NOMO-1 treated with DMSO at 0.1 percent for 48 hours (cell line): ENCODE data around the gene HDGFL2.

Experiments used
- DNase-seq: peaks from one replicate; lab custom pipeline; 2025; ENCODE audit not compliant: unreplicated experiment; lab: John Stamatoyannopoulos, UW

The HDGFL2 gene

DNA sequence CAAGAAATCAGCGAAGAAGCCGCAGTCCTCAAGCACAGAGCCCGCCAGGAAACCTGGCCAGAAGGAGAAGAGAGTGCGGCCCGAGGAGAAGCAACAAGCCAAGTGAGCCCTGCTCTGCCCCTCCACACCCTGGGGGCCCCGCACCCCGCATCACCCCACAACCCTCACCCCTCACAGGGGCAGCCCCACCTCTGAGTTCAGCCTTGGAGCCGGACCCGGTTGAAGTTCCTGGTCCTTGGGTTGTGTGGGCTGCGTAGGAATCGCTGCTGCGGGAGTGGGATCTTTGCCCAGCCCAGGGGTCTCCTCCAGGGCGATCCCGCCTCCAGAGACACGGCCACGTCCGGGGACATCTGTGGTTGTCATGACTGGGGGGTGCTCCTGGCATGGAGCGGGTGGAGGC, 24.2 kb downstream of the HDGFL2 start:
- no peak for DNase-seq

DNA sequence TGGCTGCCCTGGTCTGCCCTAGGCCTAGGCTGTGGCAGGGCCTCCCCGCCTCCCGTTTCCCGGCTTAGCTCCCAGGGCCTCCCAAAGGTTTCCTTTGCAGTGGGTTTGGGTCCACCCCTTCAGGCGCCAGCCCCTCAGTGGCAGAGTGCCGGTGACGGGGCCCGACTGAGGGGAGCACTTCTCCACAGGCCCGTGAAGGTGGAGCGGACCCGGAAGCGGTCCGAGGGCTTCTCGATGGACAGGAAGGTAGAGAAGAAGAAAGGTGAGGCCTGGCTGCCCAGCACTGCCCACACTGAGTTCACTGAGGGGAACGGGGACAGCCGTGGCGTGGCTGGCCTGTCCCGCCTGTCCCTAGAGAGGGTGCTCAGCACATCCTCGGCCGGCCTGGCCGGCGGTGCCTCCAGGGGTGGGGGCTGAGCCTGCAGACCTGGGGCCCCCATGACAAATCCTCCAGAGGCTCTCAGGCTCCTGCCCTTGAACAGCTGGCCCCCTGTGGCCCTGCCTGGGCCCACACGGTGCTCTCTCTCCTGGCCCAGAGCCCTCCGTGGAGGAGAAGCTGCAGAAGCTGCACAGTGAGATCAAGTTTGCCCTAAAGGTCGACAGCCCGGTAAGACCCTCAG, 25.8 kb downstream of the HDGFL2 start:
- DNase-seq: no peak

DNA sequence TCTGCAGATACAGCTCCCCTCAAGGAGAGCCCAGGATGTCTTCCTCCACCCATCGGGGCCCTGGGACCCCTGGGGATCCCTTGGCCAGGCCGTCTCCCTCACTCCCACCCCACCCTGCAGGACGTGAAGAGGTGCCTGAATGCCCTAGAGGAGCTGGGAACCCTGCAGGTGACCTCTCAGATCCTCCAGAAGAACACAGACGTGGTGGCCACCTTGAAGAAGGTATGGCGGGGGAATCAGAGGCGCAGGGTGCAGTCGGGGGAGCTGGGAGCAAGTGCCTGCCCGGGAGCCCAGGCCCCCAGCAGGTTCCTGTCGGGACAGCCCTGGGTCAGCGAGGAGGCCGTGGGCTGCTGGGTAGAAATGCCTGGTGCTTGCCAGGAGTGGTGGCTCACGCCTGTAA, 26.6 kb downstream of the HDGFL2 start:
- no peak for DNase-seq

DNA sequence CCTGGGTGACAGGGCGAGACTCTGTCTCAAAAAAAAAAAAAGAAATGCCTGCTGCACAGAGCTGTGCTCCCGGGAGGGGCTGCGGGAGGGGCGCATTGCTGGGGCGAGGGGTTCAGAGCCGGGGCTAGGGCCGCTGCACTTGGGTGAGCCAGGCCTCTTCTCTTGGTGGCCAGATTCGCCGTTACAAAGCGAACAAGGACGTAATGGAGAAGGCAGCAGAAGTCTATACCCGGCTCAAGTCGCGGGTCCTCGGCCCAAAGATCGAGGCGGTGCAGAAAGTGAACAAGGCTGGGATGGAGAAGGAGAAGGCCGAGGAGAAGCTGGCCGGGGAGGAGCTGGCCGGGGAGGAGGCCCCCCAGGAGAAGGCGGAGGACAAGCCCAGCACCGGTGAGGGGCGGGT, 27.2 kb downstream of the HDGFL2 start:
- DNase-seq: no peak

DNA sequence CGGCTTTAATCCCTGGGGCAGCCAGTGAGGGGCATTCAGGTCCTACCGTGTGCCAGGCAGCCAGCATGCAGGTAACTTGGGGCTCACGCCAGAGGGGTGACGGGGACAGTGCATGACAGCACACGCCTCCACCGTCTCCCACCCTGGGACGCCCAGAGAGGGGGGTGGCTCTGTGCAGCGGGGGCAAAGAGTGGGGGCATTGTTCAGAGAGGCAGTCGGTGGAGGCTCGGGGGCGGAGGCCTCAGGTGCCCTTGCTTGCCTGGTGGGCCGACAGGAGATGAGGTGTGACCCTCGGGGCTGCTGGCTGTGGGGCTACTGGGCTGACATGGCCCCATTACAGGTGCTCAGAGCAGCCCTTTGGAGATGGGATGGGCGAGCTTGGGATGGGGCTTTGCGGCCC, 27.8 kb downstream of the HDGFL2 start:
- DNase-seq: no peak

DNA sequence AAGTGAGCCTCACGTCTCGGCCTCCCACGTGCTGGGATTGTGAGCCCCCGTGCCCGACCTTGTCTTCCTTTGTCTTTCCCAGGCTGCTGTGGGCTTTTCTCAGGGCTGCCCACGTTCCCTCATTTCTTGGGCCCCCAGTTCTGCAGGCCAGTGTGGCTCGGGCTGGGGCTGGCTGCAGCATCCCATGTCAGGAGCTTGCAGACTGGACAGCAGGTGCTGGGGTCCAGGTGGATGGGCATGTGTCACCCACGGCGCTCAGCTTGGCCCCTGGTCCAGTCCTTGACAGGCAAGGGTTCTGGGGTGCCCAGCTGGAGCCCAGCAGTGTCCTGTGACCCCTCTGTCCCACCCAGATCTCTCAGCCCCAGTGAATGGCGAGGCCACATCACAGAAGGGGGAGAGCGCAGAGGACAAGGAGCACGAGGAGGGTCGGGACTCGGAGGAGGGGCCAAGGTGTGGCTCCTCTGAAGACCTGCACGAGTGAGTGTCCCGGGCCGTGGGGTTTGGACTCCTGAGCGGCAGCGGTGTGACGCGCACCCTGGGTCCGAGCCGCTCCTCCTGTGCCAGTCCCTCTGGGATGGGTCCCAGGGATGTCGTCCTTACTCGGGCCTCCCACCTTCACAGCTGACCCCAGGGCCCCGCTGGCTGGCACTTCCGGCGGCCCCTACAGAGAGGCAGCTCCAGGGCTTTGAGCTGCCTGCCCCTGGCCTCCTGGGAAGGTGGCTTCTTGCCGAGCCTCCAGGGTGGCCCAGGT, 28.9 kb downstream of the HDGFL2 start:
- no peak for DNase-seq

DNA sequence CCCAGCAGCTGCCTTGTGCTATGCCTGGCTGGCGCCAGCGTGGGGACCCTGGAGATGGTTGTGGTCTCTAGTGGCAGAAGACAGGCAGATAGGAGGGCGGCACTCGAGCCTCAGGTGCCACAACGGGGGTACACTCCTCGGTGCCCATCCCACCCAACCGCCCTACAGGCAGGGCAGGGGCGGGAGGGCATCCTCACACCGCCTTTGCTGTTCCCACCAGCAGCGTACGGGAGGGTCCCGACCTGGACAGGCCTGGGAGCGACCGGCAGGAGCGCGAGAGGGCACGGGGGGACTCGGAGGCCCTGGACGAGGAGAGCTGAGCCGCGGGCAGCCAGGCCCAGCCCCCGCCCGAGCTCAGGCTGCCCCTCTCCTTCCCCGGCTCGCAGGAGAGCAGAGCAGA, 29.6 kb downstream of the HDGFL2 start:
- no peak for DNase-seq

DNA sequence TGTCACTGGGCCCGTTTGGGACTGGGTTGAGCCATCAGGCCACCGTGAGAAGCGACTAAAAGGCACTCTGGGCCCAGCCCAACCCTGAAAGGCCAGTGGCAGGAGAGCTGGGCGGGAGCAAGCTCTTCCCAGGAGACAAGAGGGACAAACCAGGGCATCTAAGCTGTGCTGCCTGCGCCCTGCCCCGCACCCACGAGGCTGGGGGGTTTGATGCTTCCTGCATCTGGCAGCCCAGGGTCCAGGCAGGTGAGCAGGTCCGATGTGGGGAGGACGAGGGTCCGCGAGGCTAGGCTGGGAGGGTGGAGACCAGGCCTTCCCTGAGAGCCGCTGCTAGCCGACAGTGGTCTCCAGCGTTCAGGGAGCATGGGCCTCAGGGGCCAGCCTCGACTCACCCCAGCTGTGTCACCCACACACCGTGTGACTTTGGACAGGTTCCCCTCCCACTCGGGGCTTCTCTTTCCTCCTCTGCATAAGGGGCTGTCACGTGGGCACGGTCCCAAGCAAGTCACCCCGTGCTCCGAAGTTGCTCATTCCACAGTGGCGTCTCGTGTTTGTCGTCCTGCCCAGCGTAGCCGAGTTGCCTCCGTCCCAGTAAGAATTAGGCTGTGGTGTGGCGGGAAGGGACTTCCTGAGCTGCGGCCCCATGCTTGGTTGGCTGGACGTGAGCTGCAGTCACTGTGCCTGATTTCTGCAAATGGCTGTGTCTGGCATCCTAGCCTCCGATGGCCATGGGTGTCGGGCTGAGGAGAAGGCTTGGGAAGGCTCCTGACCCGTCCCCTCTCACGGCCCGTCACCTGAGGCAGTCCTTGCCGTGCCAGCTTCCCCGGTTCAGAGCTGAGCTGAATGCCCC, 30.4 kb downstream of the HDGFL2 start:
- no peak for DNase-seq

DNA sequence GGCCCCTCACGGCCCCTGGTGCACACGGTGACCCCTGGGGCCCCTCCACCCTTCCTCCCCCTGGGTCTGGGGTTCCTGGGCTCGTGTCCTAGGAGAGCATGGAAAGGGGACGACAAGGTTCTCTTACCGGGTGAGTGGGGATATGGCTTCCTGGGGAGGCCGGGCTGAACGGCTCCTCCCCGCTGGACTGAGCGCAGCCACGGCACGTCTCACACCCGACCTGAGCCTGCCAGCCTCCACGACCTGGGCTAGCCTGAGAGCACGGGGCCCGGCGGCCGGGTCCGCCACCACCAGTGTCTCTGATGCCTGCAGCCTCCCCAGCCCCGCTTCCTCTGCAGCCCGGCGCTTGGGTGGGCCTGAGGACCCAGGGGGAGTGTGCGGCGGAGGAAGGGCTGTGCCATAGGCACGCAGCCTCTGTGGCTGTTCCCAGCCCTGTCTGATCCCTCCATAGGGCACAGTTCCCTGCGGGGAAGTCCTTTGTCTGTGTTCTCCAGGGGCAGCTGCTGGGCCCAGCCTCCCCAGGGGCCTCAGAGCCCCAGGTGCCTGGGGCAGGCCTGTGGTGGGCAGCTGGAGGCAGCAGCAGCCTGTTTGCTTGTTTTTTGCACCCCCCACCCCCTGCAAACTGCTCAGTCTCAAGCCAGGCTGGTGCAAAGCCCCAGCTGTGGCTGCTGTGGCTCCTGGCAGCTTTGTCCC, 31.2 kb downstream of the HDGFL2 start:
- no peak for DNase-seq

DNA sequence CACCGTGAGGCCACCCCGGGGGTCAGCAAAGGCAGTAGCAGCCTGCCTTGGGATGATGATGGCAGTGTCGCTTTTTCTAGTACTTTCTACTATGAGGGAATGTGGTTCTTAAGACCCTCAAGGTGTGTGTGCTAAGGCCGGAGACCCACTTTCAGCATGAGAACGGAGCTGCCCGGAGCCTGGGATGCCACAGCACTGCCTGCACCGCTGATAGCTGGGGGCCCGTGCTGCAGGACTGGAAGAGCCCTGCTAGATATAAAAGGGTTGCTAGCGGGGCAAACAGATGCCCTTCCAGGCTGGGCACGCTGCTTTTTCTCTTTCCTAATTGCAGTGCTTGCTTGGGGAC, 31.7 kb downstream of the HDGFL2 start:
- no peak for DNase-seq

DNA sequence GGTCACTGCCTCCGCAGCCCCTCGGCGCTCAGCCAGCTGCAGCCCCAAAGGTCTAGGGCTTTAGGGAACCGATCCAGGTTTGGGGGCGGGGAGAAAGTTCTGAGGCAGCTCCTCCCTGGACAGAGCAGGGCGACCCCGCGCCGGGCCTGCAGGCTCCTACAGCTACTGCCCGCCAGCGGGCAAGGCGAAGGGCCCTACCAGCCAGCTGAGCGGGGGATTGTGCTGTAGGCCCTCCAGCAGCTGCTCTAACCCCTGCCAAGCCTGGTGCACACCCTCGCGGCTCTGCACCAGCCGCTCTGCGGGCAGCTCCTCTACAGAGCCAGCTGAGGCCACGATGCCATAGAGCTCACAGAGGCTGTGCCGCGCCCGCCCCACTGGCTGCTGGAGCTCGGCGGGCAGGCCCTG, 32.2 kb downstream of the HDGFL2 start:
- DNase-seq: no peak

DNA sequence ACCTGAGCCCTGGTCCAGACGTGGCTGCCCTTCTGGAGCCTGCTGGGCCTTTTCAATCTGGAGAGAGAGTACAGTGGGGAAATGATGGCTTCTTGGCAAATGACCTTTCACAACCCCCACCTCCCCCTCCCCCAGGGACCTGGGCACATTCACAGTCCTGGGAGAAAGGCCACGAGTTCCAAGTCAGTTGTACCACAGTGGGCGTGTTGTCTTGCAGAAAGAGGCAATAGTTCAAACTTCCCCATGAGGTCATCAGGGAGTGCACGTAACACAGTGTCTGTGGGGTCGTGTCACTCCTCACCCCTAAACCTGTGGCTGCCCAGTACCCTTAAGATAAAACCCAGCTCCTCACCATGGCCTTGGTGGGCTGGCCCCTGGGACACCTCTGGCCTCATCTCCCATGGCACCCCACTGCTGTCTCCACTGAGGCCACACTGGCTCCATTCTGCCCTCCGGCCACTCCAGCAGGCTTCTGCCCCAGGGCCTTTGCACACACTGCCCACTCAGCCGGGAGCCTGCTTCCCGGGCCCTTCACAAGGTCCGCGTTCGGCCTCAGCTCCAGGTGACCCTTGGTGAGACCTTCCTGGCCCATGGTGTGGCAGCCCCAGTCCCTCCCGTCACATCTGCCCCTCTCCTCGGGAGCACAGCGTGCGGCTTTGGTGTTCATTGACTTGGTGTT, 32.9 kb downstream of the HDGFL2 start:
- no peak for DNase-seq

DNA sequence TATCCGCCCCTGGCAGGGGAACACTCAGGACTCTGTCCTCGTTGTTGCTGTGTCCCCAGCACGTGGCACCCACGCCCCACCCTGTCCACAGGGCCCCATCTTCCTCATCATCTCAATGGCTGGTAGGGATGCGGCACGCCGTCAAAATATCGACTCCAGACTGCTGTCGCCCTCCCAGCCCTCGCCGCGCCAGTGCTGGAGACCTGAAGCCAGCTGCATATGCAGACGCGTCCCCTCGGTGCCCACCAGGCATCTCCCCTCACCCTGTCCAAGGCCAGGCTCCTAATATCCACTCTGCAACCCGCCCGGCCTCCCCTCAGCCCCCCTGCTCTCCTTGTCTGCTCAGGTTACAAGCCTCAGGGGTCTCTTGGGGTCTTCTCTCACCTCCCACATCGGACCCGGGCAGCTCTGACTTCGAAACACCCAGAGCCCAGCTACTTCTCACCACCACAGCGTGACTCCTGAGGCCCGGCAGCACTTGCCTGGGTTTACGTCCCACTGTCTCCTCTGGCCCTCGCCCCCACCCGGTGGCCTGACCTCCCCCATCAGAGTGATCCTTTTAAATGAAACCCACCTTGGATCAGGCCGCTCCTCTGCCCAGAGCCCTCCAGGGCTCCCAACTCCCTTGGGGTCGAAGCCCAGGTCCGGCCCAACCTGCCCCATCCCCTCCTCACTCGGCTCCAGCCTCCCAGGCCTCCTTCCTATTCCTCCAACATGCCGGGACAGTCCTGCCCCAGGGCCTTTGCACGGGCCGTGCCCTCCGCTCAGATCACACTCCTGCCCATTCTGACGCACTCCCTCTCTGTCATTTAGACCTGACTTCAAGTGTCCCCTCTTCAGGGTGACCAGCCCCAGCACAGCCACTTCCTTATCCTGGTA, 33.7 kb downstream of the HDGFL2 start:
- DNase-seq: no peak

DNA sequence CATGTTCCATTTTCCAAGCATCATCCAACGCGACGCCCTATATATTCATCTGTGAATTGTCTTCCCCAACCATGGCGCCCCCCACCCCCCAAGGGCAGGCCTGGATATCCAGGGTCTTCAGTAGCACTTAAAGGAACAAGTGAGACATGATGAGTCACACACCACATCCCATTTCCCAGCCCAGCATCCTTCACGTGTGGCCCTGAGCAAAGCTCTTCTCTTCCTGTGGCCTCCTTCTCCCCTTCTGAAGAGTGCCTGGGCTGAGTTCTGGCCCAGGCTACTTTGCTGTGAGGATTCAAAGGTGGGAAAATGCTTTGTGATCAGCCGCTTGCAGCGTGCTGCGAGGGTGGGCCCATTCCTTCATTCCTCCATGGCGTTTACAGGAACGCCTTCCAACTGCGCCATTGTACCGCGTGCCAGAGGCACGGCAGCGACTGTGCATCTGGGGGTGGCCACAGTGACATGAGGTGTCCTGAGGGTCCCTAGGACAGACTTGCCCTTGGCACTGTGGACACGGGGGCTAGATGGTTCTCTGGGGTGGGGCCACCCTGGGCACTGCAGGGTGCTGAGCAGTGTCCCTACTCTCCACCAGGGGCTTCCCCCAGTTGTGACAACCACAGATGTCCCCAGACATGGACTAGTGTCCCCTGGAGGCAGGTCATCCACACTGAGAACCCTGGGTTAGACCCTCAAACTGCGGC, 34.5 kb downstream of the HDGFL2 start:
- no peak for DNase-seq

DNA sequence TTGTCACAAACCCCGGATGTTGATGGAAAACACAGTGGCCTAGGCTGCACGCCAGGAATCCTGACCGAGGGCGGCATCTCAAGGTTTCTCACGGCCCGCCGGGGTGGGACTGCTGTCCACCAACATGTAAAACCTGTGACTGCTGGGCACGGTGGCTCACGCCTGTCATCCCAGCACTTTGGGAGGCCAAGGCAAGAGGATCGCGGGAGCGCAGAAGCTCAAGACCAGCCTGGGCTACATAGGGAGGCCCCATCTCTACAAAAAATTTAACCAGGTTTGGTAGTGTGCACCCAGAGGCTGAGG, 35.0 kb downstream of the HDGFL2 start:
- DNase-seq: no peak

DNA sequence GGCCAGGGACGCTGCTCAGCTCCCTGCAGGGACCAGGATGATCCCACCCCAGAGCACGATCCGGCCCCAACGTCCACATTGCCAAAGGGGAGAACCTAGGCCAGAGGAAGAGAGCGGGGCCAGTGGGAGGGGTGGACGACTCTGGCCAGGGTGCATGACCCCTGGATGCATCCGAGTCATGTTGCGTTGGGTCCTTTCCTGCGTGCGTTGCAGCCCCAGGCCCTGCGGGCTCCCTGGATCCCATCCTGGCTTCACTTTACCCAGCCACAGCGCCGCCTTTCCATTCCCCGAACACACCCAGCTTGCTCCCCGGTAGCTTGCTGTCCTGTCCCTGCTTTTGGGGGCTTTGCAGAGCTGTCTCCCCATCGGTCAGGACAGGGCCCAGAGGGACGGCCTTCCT, 35.7 kb downstream of the HDGFL2 start:
- no peak for DNase-seq

DNA sequence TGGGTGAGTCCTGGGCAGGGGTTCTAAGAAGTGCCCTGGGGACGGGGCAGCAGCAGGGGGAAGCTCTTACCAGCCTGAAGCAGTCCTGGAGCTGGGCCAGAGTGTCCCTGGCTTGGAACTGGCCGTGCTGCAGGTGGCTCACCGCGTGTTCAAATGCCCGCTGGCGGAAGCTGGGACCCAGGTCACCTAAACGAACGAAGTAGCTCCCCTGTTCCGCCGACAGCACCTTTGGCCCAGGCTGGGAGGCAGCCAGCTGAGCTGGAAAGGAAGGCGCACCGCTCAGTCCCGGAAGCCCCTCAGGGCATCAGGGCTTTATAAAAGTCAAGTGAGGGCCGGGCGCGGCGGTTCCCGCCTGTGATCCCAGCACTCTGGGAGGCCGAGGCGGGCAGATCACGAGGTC, 36.6 kb downstream of the HDGFL2 start:
- no peak for DNase-seq

DNA sequence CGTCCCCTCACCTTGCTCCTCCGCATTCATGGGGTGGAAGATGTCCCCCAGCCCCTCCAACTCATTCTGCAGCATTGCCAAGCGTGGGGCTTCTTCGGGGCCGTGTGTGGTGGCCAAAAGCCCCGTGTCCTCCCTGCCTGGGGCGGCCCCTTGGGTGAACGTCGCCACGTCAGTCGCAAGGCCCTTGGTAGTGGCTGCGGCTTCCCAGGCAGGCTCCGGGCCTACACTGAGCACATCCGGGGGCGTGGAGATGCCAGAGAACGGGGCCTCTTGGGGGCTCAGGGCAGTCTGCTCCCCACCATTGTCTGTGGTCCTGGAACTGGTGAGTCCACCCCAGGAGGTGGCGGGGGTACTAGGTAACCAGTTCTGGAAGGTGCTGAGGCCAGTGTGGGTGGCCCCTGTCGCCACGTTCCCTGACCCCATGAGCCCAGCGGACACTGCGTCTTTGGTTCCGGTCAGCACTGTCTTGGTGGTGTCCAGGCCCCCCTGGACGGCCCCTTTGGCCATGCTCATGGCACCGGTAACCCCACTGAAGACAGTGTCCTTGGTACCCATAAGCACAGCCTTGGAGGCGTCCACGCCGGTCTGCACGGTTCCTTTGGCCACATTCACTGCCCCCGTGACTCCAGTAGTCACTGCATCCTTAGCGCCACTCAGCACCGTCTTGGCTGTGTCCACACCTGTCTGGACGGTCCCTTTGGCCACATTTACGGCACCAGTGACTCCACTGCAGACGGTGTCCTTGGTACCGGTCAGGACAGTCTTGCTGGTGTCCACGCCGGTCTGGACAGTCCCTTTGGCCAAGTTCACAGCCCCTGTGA, 38.5 kb downstream of the HDGFL2 start:
- DNase-seq: no peak
